GM18951 (cell line): Measurements from ENCODE around the gene CCM2.
"Not testable (repeated sequence)": the region's sequence is repeated elsewhere in the genome, so short reads cannot be mapped to it uniquely, and the experiment has no call there.

Source experiments
- POLR2A ChIP-seq: IDR thresholded peaks from 4 replicates; pipeline ENCODE4 v1.6.1; 2011; ENCODE audit warnings: mild to moderate bottlenecking; ENCODE audit not compliant: insufficient read length, insufficient read depth; ENCODE audit errors: extremely low read depth
- in situ Hi-C: fragments of 300-500 bp; cut with MboI; formaldehyde crosslinking; loops from one replicate; pipeline ENCODE4 v1.12.0; 2022; ENCODE audit warnings: low sequenced_read_pairs, mixed read lengths, inconsistent platforms; ENCODE audit not compliant: unreplicated experiment

Gene CCM2

GRCh38 chr7:45021604-45022296 lies 21.7 kb downstream of the CCM2 start:
- no peak for TF ChIP-seq POLR2A
- in situ Hi-C loops: no loop called here

- no peak for TF ChIP-seq POLR2A
- in situ Hi-C loops: no loop called here
Observed at GRCh38 chr7:45024126-45024744, 24.2 kb downstream of the CCM2 start.

- in situ Hi-C loops: not testable (repeated sequence)
Observed at GRCh38 chr7:45025473-45025872, 25.5 kb downstream of the CCM2 start.

GRCh38 chr7:45026013-45026412 lies 26.0 kb downstream of the CCM2 start:
- TF ChIP-seq POLR2A: no peak

GRCh38 chr7:45026984-45027773 lies 27.2 kb downstream of the CCM2 start:
- peak; percentile 21 for TF ChIP-seq POLR2A
- in situ Hi-C loops: no loop called here

More at GRCh38 chr7:45026013-45026412, 26.0 kb downstream of the CCM2 start:
- in situ Hi-C loops: no loop called here

- TF ChIP-seq POLR2A: no peak
- in situ Hi-C loops: no loop called here
Observed at GRCh38 chr7:45027774-45028114, 27.7 kb downstream of the CCM2 start.

- TF ChIP-seq POLR2A: no peak
- in situ Hi-C loops: no loop called here
Observed at GRCh38 chr7:45028138-45028919, 28.3 kb downstream of the CCM2 start.

GRCh38 chr7:45028920-45029344 lies 28.9 kb downstream of the CCM2 start:
- no peak for TF ChIP-seq POLR2A
- in situ Hi-C loops: no loop called here

GRCh38 chr7:45031829-45032228 lies 31.8 kb downstream of the CCM2 start:
- TF ChIP-seq POLR2A: no peak
- in situ Hi-C loops: no loop called here

- in situ Hi-C loops: no loop called here
- no peak for TF ChIP-seq POLR2A
Observed at GRCh38 chr7:45032421-45032820, 32.4 kb downstream of the CCM2 start.

- no peak for TF ChIP-seq POLR2A
- in situ Hi-C loops: no loop called here
Observed at GRCh38 chr7:45033261-45033930, 33.4 kb downstream of the CCM2 start.

- TF ChIP-seq POLR2A: no peak
- in situ Hi-C loops: no loop called here
Observed at GRCh38 chr7:45033931-45034290, 33.9 kb downstream of the CCM2 start.

- in situ Hi-C loops: not testable (repeated sequence)
Observed at GRCh38 chr7:45034710-45035109, 34.7 kb downstream of the CCM2 start.
